Measurements from ENCODE around the gene VAMP7.

Gene VAMP7

DNA sequence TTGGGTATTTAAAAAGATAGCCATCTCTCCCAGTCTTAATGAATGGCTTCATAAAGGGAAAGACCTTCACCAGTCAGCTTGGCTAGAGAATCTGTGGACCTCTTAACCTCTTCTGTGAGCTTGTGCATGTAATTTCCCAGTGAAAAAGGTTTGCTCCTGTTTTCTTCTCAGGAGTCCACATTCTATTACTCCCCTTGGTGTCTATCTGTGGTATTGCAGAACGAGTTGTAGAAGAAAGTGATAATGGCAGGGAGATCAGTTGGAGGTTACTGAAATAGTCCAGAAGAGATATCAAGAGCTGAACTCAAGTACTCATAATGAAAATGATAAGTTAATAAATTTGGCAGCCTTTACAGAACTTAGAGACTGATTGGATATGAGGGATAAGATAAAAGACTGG is 16.5 kb upstream of the VAMP7 start:
- TF ChIP-seq TOX (CRISPR knock-in tag; IDR thresholded peaks at IDR 0.05; ENCODE audit: borderline replicate concordance) (no peak), ZFP3 (CRISPR knock-in tag; IDR thresholded peaks at IDR 0.05) (no peak), CSDC2 (CRISPR knock-in tag; IDR thresholded peaks at IDR 0.05) (no peak), TCF4 (CRISPR knock-in tag; IDR thresholded peaks at IDR 0.05; ENCODE audit: borderline replicate concordance) (no peak), ARNTL (CRISPR knock-in tag; IDR thresholded peaks at IDR 0.05; ENCODE audit: borderline replicate concordance, low read depth) (no peak), SNAI2 (CRISPR knock-in tag; IDR thresholded peaks at IDR 0.05) (no peak), GLIS3 (CRISPR knock-in tag; IDR thresholded peaks at IDR 0.05) (no peak), ZNF70 (CRISPR knock-in tag; IDR thresholded peaks at IDR 0.05) (no peak), ZNF565 (CRISPR knock-in tag; conservative IDR thresholded peaks at IDR 0.05; ENCODE audit: low read depth) (no peak), OSR1 (CRISPR knock-in tag; IDR thresholded peaks at IDR 0.05) (no peak), ISL1 (CRISPR knock-in tag; IDR thresholded peaks at IDR 0.05) (no peak), RARB (CRISPR knock-in tag; IDR thresholded peaks at IDR 0.05) (no peak), ZC3H10 (CRISPR knock-in tag; IDR thresholded peaks at IDR 0.05) (no peak), ZNF8 (CRISPR knock-in tag; IDR thresholded peaks at IDR 0.05) (no peak), ESRRG (CRISPR knock-in tag; IDR thresholded peaks at IDR 0.05) (no peak)
- TF ChIP-seq, protein P1, sequence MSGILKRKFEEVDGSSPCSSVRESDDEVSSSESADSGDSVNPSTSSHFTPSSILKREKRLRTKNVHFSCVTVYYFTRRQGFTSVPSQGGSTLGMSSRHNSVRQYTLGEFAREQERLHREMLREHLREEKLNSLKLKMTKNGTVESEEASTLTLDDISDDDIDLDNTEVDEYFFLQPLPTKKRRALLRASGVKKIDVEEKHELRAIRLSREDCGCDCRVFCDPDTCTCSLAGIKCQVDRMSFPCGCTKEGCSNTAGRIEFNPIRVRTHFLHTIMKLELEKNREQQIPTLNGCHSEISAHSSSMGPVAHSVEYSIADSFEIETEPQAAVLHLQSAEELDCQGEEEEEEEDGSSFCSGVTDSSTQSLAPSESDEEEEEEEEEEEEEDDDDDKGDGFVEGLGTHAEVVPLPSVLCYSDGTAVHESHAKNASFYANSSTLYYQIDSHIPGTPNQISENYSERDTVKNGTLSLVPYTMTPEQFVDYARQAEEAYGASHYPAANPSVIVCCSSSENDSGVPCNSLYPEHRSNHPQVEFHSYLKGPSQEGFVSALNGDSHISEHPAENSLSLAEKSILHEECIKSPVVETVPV (CRISPR knock-in tag; IDR thresholded peaks at IDR 0.05): no peak
- TF ChIP-seq, protein P2, sequence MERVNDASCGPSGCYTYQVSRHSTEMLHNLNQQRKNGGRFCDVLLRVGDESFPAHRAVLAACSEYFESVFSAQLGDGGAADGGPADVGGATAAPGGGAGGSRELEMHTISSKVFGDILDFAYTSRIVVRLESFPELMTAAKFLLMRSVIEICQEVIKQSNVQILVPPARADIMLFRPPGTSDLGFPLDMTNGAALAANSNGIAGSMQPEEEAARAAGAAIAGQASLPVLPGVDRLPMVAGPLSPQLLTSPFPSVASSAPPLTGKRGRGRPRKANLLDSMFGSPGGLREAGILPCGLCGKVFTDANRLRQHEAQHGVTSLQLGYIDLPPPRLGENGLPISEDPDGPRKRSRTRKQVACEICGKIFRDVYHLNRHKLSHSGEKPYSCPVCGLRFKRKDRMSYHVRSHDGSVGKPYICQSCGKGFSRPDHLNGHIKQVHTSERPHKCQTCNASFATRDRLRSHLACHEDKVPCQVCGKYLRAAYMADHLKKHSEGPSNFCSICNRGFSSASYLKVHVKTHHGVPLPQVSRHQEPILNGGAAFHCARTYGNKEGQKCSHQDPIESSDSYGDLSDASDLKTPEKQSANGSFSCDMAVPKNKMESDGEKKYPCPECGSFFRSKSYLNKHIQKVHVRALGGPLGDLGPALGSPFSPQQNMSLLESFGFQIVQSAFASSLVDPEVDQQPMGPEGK (CRISPR knock-in tag; IDR thresholded peaks at IDR 0.05; ENCODE audit: borderline replicate concordance): no peak
- ATAC-seq: peak; percentile 73

DNA sequence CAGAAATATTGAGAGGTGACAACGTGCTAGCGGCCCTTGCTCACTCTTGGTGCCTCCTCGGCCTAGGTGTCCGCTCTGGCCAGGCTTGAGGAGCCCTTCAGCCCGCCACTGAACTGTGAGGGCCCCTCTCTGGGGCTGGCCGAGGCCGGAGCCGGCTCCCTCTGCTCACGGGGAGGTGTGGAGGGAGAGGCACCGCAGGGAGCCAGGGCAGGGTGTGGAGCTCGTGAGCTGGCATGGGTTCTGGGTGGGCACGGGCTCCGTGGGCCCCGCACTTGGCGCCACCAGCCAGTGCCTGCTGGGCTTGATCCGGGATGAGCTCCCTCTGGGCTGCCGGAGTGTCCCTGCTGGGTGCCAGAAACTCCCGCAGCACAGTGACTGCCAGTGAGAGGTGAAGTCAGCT is 16.0 kb upstream of the VAMP7 start:
- TF ChIP-seq SNAI2 (CRISPR knock-in tag; IDR thresholded peaks at IDR 0.05) (no peak), CSDC2 (CRISPR knock-in tag; IDR thresholded peaks at IDR 0.05) (no peak), TCF4 (CRISPR knock-in tag; IDR thresholded peaks at IDR 0.05; ENCODE audit: borderline replicate concordance) (no peak), ZFP30 (CRISPR knock-in tag; IDR thresholded peaks at IDR 0.05) (no peak), ARNTL (CRISPR knock-in tag; IDR thresholded peaks at IDR 0.05; ENCODE audit: borderline replicate concordance, low read depth) (no peak), ISL1 (CRISPR knock-in tag; IDR thresholded peaks at IDR 0.05) (no peak), PPARA (CRISPR knock-in tag; IDR thresholded peaks at IDR 0.05; ENCODE audit: borderline replicate concordance) (no peak), ZC3H10 (CRISPR knock-in tag; IDR thresholded peaks at IDR 0.05) (no peak), RARB (CRISPR knock-in tag; IDR thresholded peaks at IDR 0.05) (no peak), ZNF70 (CRISPR knock-in tag; IDR thresholded peaks at IDR 0.05) (no peak)
- TF ChIP-seq, protein P2 (CRISPR knock-in tag; IDR thresholded peaks at IDR 0.05; ENCODE audit: borderline replicate concordance): no peak
- TF ChIP-seq, protein P1 (CRISPR knock-in tag; IDR thresholded peaks at IDR 0.05): no peak
- TF ChIP-seq, protein P3, sequence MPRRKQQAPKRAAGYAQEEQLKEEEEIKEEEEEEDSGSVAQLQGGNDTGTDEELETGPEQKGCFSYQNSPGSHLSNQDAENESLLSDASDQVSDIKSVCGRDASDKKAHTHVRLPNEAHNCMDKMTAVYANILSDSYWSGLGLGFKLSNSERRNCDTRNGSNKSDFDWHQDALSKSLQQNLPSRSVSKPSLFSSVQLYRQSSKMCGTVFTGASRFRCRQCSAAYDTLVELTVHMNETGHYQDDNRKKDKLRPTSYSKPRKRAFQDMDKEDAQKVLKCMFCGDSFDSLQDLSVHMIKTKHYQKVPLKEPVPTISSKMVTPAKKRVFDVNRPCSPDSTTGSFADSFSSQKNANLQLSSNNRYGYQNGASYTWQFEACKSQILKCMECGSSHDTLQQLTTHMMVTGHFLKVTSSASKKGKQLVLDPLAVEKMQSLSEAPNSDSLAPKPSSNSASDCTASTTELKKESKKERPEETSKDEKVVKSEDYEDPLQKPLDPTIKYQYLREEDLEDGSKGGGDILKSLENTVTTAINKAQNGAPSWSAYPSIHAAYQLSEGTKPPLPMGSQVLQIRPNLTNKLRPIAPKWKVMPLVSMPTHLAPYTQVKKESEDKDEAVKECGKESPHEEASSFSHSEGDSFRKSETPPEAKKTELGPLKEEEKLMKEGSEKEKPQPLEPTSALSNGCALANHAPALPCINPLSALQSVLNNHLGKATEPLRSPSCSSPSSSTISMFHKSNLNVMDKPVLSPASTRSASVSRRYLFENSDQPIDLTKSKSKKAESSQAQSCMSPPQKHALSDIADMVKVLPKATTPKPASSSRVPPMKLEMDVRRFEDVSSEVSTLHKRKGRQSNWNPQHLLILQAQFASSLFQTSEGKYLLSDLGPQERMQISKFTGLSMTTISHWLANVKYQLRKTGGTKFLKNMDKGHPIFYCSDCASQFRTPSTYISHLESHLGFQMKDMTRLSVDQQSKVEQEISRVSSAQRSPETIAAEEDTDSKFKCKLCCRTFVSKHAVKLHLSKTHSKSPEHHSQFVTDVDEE (CRISPR knock-in tag; IDR thresholded peaks at IDR 0.05): no peak
- ATAC-seq: no peak

DNA sequence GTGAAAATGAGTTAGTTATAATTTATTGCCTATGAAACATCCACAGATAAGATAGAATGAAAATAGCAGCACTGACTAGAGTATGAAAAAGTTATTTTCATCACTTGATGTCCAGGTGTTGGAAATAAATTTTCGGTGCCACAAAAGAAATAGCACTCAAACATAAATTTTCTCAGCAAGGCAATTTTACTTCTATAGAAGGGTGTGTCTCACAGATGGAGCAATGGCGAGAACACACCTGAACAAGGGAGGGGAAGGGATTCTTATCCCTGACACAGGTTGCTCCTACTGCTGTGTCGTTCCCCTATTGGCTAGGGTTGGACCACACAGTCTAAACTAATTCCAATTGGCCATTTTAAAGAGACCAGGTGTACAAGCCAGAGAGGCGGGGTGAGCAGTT is 13.3 kb upstream of the VAMP7 start:
- no peak for ATAC-seq
- no peak for TF ChIP-seq SNAI2 (CRISPR knock-in tag; IDR thresholded peaks at IDR 0.05)
- TF ChIP-seq, protein P2 (CRISPR knock-in tag; IDR thresholded peaks at IDR 0.05; ENCODE audit: borderline replicate concordance): no peak
- TF ChIP-seq BACH2 (CRISPR knock-in tag; IDR thresholded peaks at IDR 0.05; ENCODE audit: borderline replicate concordance): no peak
- TF ChIP-seq, protein P1 (CRISPR knock-in tag; IDR thresholded peaks at IDR 0.05): no peak
- no peak for TF ChIP-seq OSR1 (CRISPR knock-in tag; IDR thresholded peaks at IDR 0.05)
- TF ChIP-seq, protein P4, sequence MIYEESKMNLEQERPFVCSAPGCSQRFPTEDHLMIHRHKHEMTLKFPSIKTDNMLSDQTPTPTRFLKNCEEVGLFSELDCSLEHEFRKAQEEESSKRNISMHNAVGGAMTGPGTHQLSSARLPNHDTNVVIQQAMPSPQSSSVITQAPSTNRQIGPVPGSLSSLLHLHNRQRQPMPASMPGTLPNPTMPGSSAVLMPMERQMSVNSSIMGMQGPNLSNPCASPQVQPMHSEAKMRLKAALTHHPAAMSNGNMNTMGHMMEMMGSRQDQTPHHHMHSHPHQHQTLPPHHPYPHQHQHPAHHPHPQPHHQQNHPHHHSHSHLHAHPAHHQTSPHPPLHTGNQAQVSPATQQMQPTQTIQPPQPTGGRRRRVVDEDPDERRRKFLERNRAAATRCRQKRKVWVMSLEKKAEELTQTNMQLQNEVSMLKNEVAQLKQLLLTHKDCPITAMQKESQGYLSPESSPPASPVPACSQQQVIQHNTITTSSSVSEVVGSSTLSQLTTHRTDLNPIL (CRISPR knock-in tag; IDR thresholded peaks at IDR 0.05; ENCODE audit: low read depth): no peak
- no peak for TF ChIP-seq ZFP3 (CRISPR knock-in tag; IDR thresholded peaks at IDR 0.05)
- TF ChIP-seq ISL1 (CRISPR knock-in tag; IDR thresholded peaks at IDR 0.05): no peak
- TF ChIP-seq TCF4 (CRISPR knock-in tag; IDR thresholded peaks at IDR 0.05; ENCODE audit: borderline replicate concordance): no peak
- TF ChIP-seq ZFP30 (CRISPR knock-in tag; IDR thresholded peaks at IDR 0.05): no peak
- TF ChIP-seq ARNTL (CRISPR knock-in tag; IDR thresholded peaks at IDR 0.05; ENCODE audit: borderline replicate concordance, low read depth): no peak

All from SK-N-SH treated with all-trans-retinoic acid at 6 μM for 48 hours (cell line).